EH (cell line): Measurements from ENCODE around the gene PARD3B.

ENCODE experiments used
- DNase-seq: peaks from one replicate; pipeline ENCODE4 v3.0.0-alpha.2; 2015; ENCODE audit warnings: low read depth

PARD3B gene

GRCh38 chr2:205564346-205565141 lies 1019.3 kb downstream of the PARD3B start:
- DNase-seq: no peak

GRCh38 chr2:205565142-205565522 lies 1019.9 kb downstream of the PARD3B start:
- DNase-seq: no peak

- DNase-seq: peak; percentile 30
Measured at GRCh38 chr2:205566606-205567168, 1021.4 kb downstream of the PARD3B start.

GRCh38 chr2:205568620-205569019 lies 1023.3 kb downstream of the PARD3B start:
- no peak for DNase-seq

- no peak for DNase-seq
Measured at GRCh38 chr2:205570648-205571047, 1025.4 kb downstream of the PARD3B start.

GRCh38 chr2:205571360-205571959 lies 1026.2 kb downstream of the PARD3B start:
- DNase-seq: no peak

- peak; percentile 68 for DNase-seq
Measured at GRCh38 chr2:205574001-205574400, 1028.7 kb downstream of the PARD3B start.

- DNase-seq: no peak
Measured at GRCh38 chr2:205579335-205579734, 1034.1 kb downstream of the PARD3B start.

- peak; percentile 71 for DNase-seq
Measured at GRCh38 chr2:205580212-205580987, 1035.1 kb downstream of the PARD3B start.

- DNase-seq: peak; percentile 18
Measured at GRCh38 chr2:205582366-205582765, 1037.1 kb downstream of the PARD3B start.

- no peak for DNase-seq
Measured at GRCh38 chr2:205585449-205586383, 1040.4 kb downstream of the PARD3B start.

- no peak for DNase-seq
Measured at GRCh38 chr2:205586626-205587025, 1041.4 kb downstream of the PARD3B start.

GRCh38 chr2:205589479-205589878 lies 1044.2 kb downstream of the PARD3B start:
- DNase-seq: peak; percentile 23

- peak; percentile 96 for DNase-seq
Measured at GRCh38 chr2:205590759-205591158, 1045.5 kb downstream of the PARD3B start.

- DNase-seq: no peak
Measured at GRCh38 chr2:205593891-205594290, 1048.6 kb downstream of the PARD3B start.

GRCh38 chr2:205596581-205596980 lies 1051.3 kb downstream of the PARD3B start:
- DNase-seq: no peak

GRCh38 chr2:205605638-205606304 lies 1060.5 kb downstream of the PARD3B start:
- DNase-seq: no peak

- no peak for DNase-seq
Measured at GRCh38 chr2:205607146-205607545, 1061.9 kb downstream of the PARD3B start.

- DNase-seq: peak; percentile 45
Measured at GRCh38 chr2:205609113-205609512, 1063.8 kb downstream of the PARD3B start.

- no peak for DNase-seq
Measured at GRCh38 chr2:205610437-205610836, 1065.2 kb downstream of the PARD3B start.

- no peak for DNase-seq
Measured at GRCh38 chr2:205612636-205613035, 1067.4 kb downstream of the PARD3B start.
